GM19452 (cell line): Measurements from ENCODE around the gene SUGP2.

Source experiments
- ATAC-seq: cut with Tn5 transposase; IDR thresholded peaks from one replicate; pipeline ENCODE4 v1.9.1; 2021; ENCODE audit not compliant: unreplicated experiment

Gene SUGP2

GRCh38 chr19:18992696-18993095, 40.6 kb downstream of the SUGP2 start:
- no peak for ATAC-seq

- no peak for ATAC-seq
These were observed 41.8 kb downstream of the SUGP2 start for GRCh38 chr19:18991468-18991867.

- ATAC-seq: no peak
These were observed 42.3 kb downstream of the SUGP2 start for GRCh38 chr19:18991006-18991405.

- ATAC-seq: no peak
These were observed 43.1 kb downstream of the SUGP2 start for GRCh38 chr19:18990128-18990708.

GRCh38 chr19:18989316-18989715, 44.0 kb downstream of the SUGP2 start:
- ATAC-seq: no peak

GRCh38 chr19:18987456-18987855, 45.9 kb downstream of the SUGP2 start:
- ATAC-seq: no peak

- ATAC-seq: no peak
These were observed 48.1 kb downstream of the SUGP2 start for GRCh38 chr19:18985257-18985656.

- no peak for ATAC-seq
These were observed 49.1 kb downstream of the SUGP2 start for GRCh38 chr19:18984251-18984650.

- no peak for ATAC-seq
These were observed 50.6 kb downstream of the SUGP2 start for GRCh38 chr19:18982669-18983068.

- no peak for ATAC-seq
These were observed 52.8 kb downstream of the SUGP2 start for GRCh38 chr19:18980432-18981020.

GRCh38 chr19:18978616-18979015, 54.7 kb downstream of the SUGP2 start:
- no peak for ATAC-seq

- ATAC-seq: no peak
These were observed 57.4 kb downstream of the SUGP2 start for GRCh38 chr19:18975869-18976268.

GRCh38 chr19:18975011-18975410, 58.3 kb downstream of the SUGP2 start:
- ATAC-seq: no peak

GRCh38 chr19:18972851-18973250, 60.5 kb downstream of the SUGP2 start:
- no peak for ATAC-seq

- no peak for ATAC-seq
These were observed 61.0 kb downstream of the SUGP2 start for GRCh38 chr19:18972301-18972811.

GRCh38 chr19:18969931-18970659, 63.2 kb downstream of the SUGP2 start:
- no peak for ATAC-seq

GRCh38 chr19:18967358-18968146, 65.8 kb downstream of the SUGP2 start:
- no peak for ATAC-seq

GRCh38 chr19:18966307-18966706, 67.0 kb downstream of the SUGP2 start:
- no peak for ATAC-seq

- ATAC-seq: no peak
These were observed 69.2 kb downstream of the SUGP2 start for GRCh38 chr19:18964121-18964520.

GRCh38 chr19:18961767-18962620, 71.3 kb downstream of the SUGP2 start:
- no peak for ATAC-seq

- no peak for ATAC-seq
These were observed 72.9 kb downstream of the SUGP2 start for GRCh38 chr19:18960370-18960769.
